HG03558 (cell line): Measurements from ENCODE around the gene SRGAP3.

Experiments used
- ATAC-seq: cut with Tn5 transposase; IDR thresholded peaks from one replicate; pipeline ENCODE4 v1.9.1; 2021; ENCODE audit warnings: moderate number of reproducible peaks; ENCODE audit not compliant: unreplicated experiment; ENCODE audit errors: extremely low read depth

The SRGAP3 gene

DNA sequence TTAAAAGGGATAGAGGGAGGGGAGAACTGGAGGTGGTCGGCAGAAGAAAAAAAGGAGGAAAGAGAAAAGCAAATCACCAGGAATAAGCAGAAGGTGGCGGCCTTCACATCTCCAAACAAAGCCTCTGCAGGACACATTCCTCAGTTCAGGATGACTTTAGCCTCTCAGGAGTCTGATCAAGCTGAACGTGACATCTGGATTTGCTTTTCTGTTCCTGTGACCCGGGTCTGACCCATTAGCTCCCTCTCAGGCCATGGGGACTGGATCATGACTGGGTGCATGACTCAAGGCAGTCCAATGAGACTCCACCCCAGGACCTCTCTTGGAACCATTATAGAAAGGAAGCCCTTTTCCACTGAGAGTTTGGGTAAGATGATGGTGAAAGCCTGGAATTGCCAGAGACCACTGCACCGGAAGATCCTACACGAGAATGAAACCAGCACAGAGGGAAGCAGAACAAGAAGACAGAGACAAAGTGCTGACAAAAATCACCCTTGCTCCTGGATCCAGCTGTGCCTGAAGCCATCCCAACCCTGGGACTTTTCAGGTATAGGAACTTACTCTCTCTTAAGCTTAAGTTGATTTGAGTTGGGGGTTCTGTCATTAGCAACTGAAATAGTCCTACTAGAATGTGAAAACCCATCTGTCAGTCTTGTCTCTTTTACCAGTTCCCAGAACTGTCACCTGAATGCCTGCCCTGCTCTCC is 240.7 kb downstream of the SRGAP3 start:
- ATAC-seq, result no peak

DNA sequence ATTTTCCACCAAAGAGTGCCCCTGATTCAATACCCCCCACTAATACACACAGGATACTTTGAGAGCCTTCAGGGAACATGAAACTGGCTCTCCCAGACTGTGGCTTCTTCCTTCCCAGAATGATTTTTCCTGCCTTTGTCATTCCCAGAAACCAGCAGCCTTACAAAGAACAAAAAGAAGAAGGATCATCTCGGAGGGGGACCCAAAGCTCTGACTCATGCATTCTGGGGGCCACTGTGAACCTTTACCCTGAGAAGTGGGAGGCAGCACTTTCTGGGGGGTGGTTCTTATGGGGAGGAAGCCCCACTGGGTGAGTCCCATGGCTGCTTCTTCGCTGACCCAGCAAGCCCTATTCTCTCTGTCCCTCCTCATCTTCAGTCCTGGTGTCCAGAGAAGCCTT is 241.5 kb downstream of the SRGAP3 start:
- ATAC-seq, result no peak

DNA sequence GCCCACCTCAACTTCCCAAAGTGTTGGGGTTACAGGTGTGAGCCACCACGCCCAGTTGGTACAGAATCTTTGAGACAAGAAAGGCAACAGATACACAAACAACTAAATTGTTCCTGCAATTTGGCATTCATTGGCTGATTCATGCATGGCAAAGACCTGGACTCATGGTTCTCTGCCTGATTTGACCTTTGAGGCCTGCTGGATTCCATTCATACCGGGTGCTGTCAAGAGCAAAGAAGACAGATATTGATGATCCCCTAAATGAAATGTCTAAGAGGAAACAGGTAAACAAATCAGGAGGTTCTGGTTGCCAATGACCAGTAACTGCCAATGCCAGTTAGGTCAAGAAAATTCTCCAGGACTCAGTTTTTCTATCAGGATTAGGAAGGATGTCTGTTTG is 242.2 kb downstream of the SRGAP3 start:
- no peak for ATAC-seq

DNA sequence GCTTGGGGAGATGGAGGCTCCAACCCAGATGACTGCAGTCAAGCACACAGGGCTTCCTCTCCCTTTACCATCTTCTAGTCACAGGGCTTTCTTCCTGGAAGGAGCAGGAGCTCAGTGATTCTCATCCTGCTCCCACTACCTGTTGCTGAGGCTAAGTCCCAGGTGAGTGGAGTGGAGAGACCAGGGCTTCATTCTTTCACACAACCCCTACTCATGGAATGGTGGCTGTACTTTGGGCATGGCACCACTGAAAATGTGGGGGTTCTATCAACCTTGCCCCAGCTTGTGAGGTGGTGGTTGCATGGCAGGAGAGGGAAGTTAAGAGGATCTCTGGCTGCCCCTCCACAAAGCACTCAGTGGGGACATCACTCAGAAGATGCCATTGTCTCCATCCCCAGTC is 249.4 kb downstream of the SRGAP3 start:
- ATAC-seq, result no peak

DNA sequence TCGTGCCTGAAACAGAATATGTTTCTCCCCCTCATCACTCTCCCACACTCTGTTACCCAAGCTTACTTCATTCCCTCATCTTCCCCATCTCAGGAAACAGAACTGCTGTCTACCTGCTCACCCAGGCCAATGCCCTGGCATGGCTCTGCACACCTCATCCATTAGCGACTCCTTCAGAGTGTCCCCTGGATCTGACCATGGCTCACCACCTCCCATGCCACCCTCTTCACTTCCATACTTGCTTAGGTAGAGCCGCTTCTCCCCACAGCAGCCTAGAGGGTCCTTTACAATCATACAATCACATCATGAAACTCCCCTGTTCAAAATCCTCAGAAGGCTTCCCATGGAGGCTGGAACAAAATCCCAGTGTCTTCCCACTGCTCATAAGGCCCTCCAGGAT is 252.3 kb downstream of the SRGAP3 start:
- ATAC-seq, result no peak

DNA sequence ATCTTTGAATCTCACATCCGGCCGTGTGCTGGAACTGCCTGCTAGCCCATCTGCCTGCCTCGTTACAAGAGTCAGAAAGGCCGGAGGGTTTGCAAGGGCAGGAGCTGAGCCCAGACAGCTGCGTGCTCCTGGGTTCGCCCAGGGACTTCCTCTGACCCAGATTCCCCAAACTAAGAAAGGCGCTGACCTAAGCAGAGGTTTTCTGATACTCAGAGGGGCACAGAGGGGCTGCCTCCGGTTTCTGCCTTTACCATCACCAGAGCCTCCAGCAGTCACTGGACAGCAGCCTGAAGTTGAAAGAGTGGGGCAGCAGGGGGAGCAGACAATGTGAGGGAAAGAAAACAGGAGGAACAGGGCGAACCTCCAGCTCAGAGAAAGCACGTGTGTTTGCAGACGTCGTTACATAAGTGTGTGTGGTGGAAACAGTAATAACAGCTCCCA is 252.7 kb downstream of the SRGAP3 start:
- ATAC-seq, result no peak

DNA sequence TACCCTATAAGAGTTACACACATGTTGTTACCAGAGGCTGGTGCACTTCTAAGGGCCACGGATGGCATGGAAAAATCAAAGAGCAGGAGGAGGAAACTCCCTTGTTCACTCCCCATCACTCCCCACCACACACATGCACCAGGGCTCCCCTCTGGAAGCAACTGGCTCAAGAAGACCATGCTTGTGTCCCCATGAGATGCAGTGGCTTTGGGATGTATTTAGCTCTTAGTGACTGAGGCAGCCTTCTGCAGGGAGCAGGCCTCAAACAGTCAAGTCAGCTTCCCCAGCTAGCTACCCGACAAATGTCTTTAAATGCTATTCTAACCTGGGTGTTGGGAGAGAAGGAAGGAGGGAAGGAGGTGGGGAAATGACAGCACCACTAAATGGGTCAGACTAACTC is 253.2 kb downstream of the SRGAP3 start:
- ATAC-seq, result no peak

DNA sequence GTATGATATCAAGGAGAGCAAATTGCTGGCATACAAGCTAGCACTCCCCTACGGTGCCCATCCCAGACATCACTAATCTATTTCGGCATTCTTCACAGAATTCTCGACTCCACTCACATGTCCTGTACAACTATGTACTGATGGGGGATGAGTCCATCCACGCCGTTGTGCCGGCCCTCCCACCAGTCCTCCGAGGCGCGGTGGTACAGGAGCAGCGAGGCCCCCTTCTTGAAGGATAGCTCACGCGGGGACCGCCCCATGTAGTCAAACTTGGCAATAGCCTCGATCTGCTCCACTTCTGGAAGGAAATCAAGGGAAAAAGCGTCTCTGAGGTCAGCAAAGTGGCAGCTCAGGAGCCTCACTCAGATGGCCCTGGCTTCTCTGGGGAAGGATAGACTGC is 255.2 kb downstream of the SRGAP3 start:
- no peak for ATAC-seq

DNA sequence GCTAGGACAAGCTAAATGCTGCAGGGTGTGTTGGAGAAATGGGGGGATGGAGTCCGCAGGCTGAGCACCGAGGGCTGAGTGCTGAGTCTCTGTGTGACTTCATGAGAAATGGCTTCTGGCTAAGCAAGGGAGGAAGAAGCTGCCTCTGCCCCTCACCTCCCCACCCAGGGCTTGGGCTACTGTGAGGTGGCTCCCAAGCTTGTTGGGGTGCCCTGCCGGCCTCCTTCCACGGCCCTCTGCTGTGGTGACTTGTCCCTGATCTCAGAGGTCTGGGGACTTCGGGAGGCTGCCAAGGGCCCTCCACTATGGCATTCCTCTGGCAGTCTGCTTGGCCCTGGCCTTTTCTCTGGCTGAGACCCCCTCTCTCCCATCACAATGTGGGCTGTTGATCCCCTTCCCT is 256.1 kb downstream of the SRGAP3 start:
- ATAC-seq, result no peak

DNA sequence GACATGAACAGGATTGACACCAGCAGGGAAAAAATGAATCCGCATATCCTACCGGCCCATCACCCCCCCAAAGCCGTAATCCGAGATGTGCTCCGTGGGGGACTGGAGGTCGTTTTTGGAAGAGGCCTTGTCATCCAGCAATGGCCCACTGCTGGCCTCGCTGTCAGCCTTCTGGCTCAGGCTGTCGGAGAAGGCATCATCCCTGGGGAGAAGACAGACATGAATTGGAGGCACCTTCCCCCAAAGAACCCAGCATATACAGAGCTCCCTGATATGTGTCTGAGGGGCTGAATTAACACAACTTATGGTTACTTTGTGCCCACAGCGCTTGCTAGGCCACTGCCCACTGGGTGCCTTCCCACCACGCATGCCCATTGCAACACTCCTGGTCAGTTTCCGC is 256.6 kb downstream of the SRGAP3 start:
- ATAC-seq, result no peak

DNA sequence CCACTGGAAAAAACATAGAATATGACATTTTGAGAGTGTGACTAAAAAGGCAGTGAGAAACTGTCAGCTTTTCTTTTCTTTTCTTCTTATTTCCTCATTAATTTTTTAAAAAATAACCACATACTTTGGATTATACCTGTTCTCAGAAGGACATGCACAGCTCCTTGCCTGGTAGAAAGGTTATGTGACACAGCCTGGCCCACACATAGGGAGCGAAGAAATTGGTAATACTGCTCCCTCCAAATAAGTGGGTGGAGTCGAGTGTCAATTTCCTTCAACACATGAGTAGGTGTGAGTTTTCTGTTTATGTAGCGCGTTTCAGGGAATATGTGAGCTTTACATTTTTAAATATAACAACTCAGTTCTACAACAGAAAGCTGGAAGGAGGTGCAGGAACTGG is 257.2 kb downstream of the SRGAP3 start:
- ATAC-seq, result no peak

DNA sequence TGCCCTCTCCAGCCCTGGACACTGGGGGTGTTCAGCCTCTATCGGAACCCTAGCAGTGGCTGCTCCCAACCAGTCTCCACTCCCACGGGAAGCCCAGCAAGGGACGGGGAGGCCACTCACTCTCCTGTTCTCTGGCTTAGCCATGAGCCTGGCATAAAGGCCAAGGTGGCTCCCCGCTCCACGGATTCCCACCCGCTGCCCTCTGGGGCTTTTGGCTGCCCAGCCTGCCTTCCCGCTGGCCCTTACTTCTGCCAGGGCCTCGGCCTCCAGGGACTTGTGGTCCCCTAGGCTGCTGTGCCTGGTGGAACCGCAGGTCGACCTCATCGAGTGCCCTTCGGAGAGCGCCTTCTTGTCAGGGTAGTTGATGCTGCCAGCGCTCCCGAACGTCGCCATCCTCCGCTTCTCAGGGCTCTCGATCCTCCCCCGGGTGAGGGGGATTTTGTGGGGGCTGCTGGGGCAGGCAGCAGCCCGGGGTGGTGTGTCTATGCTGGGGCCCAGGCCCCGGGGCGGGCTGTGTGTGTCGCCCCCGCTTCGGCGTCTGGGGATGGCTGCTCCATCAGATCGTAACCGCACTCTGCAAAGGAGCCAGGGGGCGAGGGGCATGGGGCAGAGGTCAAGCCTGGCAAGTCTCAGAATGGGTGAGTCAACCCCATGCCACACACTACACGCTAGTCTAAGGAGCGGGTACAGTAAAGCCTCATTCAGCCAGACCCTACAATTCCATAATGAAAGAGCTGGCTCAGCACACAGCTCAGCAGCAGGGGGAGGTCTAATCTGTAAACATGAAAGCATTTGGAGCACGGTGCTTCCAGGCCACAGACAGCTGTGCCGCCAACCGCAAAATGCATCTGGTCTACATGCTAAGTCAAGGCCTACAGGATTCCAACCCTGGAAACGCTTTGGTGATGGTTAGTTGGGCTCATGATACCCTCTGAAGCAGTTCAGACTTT is 258.9 kb downstream of the SRGAP3 start:
- ATAC-seq, result no peak

DNA sequence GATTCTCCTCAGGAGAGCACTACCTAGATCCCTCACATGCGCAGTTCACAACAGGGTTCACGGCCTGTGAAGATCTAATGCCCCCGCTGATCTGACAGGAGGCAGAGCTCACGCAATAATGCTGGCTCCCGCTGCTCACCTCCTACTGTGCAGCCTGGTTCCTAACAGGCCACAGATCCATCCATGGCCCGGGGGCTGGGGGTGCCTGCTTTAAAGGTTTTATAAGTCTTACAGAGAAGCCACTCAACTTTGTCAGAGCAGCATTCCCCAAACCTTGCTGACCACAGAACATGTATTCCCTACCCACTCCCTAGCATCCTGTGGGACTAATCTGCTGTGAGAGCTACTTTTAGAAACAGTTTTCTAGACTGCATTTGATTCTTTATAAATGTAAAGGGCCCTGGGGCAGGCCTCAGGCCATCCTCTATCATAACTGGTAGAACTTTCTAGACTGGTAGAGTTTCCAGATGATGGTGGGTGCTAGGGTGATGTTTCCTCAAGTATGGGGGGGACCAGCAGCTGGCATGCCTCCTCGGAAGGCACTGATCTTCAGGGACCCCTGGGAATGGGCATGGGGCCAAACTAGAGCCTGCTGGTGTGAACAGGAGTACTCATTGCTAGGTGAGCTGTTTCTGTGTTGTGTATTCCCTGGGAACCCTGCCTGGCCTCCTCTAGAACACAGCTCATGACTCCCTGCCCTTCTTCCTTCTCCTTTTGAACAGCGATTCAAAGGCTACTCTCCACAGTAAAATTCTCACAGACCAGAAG is 260.5 kb downstream of the SRGAP3 start:
- no peak for ATAC-seq

DNA sequence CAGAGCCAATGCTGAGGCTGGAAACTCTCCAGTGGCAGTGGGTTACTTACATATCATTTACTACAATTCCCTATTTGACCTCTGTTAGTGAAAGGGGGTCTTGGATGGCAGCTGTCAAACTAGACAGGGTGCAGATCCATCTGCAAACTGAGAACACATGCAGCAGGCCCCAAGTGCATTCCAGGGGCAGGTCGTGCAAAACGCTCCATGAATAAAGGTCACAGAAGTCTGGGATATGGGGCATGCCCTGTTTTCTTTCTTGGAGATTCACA is 261.1 kb downstream of the SRGAP3 start:
- no peak for ATAC-seq

DNA sequence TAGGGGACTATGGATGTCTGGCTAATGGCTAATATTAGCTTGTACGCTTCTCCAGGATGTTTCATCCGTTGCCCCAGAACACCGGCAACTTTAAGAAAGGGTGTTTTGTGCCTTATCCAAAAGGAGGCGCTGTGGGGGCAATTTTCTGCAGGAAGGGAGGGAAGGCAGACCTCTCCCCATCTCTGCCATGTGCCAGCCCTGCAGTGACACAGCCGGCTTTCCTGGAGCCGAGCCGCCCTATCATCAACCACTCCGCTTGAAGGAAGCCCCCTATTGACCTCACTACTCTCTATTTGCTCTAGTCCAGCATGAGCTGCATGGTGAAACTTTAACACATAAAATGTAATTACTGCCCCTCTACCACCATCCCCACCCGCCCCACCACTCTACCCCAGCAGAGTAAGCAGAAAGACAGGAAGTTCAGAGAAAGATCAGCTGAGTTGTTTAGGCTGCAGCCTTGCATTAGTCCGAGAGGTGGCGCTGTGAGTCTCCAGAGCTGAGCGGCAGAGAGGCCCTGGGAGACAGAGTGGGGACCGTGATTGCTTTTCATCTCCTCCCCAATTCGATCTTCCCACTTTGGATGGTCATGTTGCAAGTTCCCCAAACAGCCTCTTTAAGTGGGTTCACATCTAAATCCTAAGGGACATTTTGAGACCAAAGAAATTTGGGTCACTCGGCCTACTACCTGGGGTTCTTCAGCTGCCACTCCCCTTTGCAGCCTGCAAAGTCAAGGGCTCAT is 261.6 kb downstream of the SRGAP3 start:
- peak; percentile 68 for ATAC-seq

DNA sequence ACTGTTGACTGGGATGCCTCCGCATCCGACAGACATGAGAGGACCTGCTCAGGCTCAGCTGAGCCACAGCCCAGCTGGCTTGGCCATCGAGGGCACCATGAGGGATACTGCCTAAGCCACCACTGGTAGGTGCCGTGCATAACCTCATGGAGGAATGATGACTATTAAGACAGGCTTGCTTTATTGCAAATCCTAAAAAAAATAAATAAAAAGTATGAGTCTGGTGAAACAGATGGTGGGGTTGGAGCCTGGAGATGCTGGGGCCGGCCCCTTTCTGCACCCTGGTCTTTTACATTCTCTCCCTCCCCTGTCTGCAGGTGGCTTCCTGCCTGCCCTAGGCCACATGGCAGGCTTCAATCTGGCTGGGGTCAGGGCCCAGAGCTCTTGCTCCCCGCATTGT is 262.2 kb downstream of the SRGAP3 start:
- ATAC-seq, result no peak

DNA sequence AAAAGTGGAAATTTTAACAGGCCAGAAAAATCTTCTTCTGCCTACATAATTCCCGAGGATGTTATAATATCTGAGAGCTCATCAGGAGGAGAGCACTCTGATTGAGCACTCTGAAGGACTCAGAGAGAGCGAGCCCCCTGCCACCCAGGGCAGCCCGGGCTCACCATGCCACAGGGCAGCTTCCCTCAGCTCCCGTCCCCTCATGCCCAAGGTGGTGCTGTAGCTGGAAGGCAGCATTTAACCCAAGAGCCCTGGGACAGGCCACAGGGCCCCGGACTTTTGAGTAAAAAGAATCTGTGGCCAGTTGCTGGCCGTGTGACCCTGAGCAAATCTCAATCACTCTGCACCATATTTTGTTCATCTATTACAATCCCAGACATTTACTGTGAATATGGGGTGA is 262.7 kb downstream of the SRGAP3 start:
- no peak for ATAC-seq

DNA sequence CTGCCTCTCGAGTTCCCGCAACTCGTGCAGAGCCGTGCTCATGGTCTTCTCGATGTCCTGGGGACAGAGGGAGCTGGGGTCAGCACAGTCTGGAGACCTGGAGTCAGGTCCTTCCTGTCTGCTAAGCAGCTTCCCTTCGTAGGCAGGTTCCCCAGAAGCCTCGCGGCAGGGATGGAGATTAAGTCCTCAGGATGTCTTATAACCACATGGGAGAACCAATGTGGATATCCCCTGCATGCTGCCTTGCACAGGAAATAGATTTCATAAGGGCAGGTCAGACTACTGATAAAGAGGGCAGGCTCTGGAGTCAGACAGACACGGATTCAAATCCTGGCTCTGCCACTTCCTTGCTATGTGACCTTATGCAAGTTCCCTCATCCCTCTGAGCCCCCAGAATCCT is 263.6 kb downstream of the SRGAP3 start:
- no peak for ATAC-seq

DNA sequence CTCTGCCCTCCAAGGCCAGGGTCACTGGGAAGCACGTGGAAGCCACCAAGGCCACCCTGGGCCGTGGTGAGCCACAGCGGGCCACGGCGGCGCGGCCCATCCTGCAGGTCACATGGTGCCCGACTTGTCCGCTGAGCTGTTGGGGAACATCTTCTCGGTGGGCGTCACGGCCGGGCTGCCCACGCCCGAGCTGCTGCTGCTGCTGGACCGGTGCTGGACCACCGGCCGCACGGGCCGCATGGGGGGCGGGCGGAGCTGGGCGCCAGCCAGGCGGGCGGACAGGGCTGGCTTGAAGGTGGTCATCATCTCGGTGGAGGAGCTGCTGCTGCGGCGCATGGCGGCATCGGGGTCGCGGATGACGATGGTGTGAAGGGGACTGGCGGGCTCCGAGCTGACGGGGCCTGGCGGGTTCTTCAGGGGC is 264.0 kb downstream of the SRGAP3 start:
- ATAC-seq, result no peak

DNA sequence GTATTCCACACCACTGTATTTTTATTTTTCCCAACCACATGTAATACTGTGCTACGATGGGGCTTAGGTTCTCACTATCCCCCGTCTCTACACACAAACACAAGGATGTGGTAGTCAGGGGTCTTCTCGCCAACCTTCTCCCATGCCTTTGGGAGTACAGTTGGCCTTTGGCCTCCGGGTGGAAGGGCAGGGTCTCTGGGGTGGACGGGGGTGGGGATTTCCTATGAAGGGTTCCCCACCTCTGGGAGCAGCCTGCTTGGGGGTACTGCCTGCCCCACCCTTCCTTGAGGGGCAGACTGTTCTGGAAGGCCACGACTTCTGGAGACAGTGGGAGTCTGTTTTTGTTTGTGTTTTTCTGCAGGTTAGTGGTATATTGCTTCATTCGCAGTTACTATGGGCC is 264.9 kb downstream of the SRGAP3 start:
- ATAC-seq, result no peak
